Measurements from ENCODE around the gene CLTCL1.
"Not testable (repeated sequence)": the region's sequence is repeated elsewhere in the genome, so short reads cannot be mapped to it uniquely, and the experiment has no call there.

The CLTCL1 gene

DNA sequence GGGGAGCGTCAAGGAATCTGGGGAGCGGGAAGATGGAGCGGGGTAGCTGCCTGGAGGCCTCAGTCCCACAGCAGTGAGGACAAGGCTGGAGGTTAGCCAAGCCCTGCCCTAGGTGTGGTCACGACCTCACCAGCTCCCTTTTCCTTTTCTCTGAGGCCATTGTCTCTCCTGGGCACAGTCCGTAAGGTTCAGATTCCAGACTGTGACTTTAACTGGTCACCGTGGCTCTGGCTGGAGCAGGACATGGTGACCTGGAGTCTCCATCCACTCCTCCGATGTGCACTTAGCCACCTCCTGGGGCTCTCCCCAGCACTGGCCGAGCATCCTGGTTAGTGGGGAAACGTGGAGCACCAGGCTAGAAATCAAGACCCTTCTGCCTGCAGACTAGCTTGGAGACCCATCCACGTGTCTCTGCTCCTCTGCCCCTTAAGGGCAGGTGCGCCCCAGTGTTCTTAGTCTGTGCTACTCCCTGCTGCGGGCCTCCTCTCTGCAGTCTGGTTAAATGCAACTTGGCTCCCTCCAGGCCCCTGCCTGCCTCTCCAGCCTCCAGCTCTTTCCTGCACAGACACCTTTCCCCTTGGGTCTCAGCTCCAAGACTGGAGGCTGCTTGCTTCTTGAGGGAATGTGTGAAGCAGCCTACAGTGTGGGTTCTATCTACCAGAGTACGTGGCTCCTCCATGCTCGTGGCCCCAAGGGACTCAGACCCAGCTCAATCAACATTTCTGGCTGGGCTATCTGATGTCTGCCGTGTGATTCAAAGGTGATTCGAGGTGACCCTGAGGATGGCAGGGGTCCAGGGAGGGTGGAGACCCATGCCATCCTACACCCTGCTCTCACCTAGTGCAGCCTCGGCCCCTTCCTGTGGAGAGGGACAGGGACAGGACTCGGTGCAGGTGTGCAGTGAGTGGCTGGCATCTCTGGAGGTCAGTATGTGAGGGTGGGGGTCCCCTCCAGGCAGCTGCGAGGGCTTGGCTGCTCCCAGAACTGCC lies 118.2 kb downstream of the CLTCL1 start:
- DNase-seq: no peak

GRCh38 chr22:19172213-19173046 lies 119.1 kb downstream of the CLTCL1 start:
- DNase-seq: no peak

DNA sequence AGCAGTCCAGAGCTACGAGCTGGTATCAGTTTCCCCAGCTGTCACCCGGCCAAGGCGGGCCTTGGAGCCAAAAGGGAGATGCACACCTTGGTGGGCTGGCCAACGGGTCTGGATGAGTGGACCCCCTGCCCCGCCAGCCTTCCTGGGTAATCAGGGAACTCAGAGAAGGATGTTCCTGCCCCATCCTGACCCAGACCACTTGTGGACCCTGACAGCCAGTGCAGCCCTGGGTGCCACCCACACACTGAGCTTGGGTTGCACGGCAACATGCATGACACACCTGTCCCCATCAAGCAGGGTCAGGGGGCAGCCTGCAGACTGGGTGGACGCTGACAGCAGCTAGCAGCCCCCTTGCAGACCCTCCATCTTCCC lies 121.6 kb downstream of the CLTCL1 start:
- no peak for DNase-seq

DNA sequence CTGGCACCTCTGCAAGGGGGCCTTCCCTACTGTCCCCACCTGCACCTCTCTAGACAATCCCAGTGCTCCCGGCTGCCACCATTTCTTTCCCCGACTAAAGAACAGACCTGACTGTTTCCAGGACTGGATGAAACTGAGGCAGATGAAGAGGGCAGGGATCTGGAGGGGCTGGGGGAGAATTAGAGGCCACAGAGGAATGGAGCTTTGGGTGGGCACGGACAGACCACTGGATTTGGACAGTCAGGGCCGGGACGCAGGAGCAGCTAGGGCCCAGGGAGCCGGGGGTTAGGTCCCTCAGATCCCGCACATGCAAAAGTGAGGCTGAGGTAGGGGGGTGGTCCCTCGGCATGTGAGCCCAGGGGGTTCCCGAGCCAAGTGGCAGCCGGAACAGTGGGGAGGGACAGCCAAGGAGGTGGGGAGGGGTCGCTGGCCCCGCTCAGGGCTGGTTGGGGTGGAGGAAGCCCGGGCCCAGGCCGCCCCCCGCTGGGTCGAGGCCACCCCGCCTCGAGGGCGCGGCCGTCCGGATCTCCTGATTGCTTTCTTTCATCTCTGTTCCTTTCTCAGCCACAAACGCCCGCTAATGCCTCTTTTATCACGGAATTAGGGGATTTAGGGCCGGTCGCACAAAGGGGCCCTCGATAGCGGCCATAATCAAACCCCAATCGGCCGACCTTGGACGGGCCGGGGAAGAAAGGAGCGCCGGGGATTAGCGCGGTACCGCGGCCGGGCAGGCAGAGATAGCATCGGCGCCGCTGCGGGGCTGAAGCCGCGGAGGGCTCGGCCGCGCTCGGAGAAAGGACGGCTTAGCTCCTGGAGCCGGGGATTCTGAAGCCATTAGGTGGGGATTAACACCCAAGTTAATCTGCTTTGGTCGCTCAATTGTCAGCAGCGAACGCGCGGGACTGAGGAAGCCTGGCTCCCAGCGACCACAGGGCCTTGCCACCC lies 122.2 kb downstream of the CLTCL1 start:
- no peak for DNase-seq

- DNase-seq: no peak
Measured at GRCh38 chr22:19168088-19168890, 123.2 kb downstream of the CLTCL1 start.

GRCh38 chr22:19167106-19167869 lies 124.2 kb downstream of the CLTCL1 start:
- no peak for DNase-seq

DNA sequence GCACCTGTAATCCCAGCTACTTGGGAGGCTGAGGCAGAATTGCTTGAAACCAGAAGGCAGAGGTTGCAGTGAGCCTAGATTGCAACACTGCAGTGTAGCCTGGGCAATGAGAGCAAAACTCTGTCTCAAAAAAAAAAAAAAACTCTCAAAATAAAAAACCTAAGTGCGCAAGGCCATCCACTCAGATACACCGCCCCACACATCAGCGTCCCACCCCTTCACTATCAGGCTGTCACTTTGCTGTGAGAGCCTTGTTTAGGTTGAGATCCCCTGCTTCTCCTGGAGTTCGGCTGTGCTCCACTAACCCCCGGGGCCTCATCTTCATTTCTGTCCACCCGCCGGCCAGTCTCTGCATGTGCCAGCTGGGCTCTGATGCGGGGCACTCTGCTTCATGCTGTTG lies 125.1 kb downstream of the CLTCL1 start:
- DNase-seq: no peak

DNA sequence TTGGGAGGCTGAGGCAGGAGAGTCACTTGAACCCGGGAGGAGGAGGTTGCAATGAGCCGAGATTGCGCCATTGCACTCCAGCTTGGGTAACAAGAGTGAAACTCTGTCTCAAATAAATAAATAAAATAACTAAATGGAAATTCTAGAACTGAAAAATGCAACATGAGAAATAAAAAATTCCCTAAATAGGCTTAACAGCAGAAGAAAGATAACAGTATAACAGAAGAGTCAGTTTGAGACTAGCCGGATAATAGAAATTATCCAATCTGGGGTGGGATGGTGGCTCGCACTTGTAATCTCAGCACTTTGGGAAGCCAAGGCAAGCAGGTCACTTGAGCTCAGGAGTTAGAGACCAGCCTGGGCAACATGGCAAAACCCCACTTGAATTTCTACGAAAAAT lies 127.1 kb downstream of the CLTCL1 start:
- no peak for DNase-seq

- not testable (repeated sequence) for DNase-seq
Measured at GRCh38 chr22:19158649-19159048, 132.9 kb downstream of the CLTCL1 start.

DNA sequence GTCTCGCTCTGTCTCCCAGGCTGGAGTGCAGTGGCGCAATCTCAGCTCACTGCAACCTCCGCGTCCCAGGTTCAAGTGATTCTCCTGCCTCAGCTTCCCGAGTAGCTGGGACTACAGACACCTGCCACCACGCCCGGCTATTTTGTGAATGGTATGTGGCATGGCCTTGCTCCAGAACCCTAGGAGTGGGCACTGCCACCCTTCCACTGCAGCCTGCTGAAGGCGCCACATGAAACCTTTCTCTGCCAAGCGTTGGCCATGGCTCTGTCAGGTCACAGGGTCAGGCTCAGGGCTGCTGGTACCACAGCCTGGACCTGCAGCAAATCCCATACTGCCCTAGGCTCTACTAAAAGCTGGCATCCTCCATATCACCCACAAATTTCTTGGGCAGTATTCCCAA lies 135.4 kb downstream of the CLTCL1 start:
- DNase-seq: not testable (repeated sequence)

- no peak for DNase-seq
Measured at GRCh38 chr22:19152942-19153883, 138.3 kb downstream of the CLTCL1 start.

GRCh38 chr22:19151329-19152191 lies 140.0 kb downstream of the CLTCL1 start:
- DNase-seq: no peak

DNA sequence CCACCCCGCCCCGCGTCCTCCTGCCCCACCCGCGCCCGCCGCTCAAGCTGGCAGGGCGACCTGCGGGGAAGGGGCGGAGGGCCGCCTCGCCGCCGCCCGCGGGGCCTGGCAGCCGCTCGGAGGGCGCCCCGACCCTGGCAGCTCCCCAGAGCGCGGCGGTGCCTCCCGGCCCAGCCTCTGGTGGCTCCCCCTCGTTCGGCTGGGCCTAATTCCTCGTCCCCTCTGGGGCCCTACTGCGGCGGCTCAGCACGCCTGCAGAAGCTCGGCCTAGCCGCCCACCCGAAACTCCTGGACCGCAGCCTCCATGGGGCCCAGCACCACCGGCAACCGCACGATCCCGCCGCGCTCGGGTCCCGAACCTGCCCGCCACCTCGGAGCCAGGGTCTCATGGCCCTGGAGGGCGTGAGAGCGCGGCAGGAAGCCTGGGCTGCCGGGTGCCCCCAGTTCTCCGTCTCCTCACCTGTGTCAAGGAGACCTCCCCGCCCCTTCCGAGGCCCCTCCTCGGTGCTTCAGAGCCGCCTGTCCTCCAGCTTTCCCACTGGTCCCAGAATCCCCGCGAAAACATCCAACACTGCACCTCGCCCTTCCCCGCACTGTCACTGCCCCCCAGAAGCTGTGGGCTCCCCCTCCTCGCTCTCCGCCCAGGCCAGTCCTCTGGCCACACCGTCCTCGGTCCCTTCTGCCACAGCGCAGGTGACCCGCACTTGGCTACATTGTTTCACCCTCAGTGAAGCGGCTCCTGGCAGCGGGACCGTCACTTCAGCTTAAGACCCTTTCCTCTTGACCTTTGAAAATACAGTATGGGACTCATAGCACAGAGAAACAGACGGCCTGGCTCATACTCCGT lies 140.8 kb downstream of the CLTCL1 start:
- DNase-seq: no peak

GRCh38 chr22:19149991-19150390 lies 141.5 kb downstream of the CLTCL1 start, which contains the start of gene GSC2:
TSS of gene GSC2 (minus strand) at chr22:19150292. CDS start at chr22:19150283, 9 bp downstream.
- no peak for DNase-seq

GRCh38 chr22:19149047-19149883 lies 142.3 kb downstream of the CLTCL1 start:
- no peak for DNase-seq

GRCh38 chr22:19148417-19149046 lies 143.0 kb downstream of the CLTCL1 start:
- no peak for DNase-seq
